Stimulated activated naive CD4-positive, alpha-beta T cell (primary cell): ENCODE results near the gene MAS1L.

Source experiments
- DNase-seq, 6 experiments: peaks; one replicate each; lab custom pipeline; 2025; lab: John Stamatoyannopoulos, UW

The MAS1L gene, protein sequence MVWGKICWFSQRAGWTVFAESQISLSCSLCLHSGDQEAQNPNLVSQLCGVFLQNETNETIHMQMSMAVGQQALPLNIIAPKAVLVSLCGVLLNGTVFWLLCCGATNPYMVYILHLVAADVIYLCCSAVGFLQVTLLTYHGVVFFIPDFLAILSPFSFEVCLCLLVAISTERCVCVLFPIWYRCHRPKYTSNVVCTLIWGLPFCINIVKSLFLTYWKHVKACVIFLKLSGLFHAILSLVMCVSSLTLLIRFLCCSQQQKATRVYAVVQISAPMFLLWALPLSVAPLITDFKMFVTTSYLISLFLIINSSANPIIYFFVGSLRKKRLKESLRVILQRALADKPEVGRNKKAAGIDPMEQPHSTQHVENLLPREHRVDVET

DNA sequence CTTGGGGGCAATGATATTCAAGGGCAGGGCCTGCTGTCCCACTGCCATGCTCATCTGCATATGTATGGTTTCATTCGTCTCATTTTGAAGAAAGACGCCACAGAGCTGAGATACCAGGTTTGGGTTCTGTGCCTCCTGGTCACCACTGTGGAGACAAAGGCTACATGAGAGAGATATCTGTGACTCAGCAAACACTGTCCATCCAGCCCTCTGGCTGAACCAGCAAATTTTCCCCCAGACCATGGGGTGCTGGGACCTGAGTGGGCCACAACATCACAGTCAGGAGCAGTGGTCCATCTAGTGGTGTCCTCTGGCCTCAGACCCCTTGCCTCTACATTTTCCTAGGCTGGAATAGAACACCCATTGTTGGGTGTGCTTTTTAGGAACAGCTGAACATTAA is at the start of gene MAS1L:
Gene MAS1L, minus strand, starts transcription at position 297 of the 400 bp plus-strand sequence. Its CDS starts 54 bp downstream, at position 243.
- no peak for DNase-seq

DNA sequence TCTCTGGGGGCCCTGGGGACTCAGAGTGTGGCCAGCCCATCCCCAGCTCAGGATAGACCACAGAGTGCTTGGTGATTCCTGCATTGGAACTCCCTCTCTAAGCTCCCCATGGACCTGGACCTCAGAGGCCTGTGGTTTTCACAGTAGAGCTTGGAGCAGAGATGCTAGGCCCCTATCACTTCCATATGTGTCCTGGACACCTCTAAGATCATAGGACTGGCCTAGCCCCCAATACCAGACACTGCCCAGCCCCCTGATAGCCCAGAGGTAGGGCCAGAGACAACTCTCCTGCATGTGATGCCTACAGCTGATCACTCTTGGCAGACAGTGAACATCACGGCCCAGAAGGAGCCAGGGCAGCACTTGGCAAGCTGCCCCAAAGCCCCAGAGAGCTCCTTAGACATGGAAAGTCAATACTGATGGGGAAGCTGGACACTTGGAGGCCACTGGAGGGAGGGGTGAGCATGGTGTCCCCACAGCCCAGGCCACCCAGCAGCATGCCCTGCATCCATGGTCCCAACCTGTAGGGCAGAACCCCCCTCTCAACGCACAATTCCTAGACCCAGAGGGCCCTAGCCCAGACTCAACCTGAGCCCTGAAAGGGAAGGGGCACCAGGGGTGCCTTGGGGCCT is 44.7 kb upstream of the MAS1L start:
- no peak for DNase-seq

DNA sequence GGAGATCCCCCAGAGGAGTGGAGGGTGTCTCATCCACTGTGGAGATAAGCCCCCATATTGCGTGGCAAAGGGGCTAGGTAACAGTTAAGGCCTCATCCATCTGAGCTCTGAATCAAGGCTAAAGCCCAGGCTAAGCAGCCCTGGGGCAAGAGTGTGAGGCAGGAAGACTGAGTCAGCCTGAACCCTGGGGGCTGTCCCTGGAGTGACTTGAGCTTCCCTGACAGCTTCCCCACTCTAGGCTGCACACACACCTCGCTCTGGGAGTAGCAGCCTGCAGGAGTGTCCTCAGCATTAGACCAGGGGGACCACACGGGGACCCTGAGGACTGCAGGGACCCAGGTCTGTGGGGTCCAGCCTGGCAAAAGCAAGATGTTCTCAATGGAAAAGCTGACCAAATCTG is 43.9 kb upstream of the MAS1L start:
- DNase-seq = no peak

DNA sequence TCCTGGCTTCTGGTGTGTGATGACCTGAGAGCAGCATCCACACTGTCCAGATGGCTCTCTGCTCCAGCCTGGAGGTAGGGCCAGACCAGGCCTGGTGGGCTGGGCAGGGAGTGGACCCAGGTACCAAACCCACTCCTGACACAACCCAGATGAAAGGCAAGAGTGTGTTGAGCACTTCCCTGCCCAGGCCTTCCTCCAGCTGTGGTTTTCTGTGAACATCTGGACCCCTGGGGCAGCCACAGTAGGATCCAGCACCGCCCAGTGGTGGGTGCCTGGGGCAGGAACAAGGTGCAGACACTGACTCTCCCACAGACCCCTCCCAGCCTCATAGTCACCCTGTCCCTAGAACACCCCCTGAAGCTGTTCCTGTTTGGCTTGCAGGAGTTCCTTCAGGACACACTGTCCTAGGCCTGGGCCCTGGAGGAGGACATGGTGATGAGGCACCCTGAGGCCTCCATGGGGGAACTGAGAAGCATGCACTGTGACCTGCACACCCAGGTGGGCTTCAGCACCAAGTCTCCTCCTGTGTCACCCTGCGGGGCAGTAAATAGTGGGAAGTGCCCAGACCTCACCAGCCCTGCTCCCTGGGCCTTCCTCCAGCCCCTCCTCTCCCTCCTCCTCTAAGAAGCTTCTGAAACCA is 43.0 kb upstream of the MAS1L start:
- DNase-seq = no peak

DNA sequence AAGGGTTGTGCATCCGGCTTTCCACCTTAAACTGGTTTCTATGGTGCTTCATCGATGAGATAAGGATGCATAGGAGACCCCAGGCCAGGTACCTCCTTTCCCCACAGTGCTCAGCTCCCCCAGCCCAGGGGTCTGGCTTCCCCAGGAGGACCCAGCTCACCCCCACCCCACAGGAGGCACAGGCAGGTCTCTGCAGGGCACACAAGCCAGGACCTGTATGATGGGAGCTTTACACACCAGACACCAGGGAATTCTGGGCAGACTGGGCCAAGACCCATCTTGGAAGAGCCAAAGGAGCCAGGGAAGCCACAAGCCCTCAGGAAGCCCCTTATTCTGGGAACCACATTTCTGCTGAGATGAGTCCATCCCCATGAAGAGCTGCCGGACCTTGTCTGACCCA is 42.2 kb upstream of the MAS1L start:
- DNase-seq = no peak

DNA sequence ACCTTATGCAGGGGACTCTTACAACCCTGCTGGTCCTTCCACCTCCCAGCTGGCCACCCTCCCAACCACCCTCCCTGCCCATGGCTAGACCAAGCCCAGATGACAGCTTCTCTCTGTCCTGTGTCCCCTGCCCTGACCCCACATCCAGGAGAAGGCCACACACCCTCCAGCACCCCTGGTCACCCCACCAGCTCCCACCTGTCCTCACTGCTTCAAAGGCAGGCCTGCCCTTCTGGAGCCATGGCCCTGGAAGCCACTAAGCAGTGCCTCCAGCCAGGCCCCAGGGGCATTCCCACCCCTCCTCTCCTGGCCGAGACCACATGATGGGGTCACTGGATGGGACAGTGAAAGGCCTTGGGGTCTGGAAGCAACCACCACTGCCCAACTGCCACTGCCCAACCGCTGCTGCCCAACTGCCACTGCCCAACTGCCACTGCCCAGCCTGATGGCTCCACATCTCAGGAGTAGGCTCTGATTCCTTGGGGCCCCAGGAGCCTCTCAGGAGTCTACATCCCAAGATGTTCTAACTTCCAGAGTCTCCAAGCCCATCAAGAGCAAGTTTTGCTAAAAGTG is 41.3 kb upstream of the MAS1L start:
- DNase-seq = no peak

DNA sequence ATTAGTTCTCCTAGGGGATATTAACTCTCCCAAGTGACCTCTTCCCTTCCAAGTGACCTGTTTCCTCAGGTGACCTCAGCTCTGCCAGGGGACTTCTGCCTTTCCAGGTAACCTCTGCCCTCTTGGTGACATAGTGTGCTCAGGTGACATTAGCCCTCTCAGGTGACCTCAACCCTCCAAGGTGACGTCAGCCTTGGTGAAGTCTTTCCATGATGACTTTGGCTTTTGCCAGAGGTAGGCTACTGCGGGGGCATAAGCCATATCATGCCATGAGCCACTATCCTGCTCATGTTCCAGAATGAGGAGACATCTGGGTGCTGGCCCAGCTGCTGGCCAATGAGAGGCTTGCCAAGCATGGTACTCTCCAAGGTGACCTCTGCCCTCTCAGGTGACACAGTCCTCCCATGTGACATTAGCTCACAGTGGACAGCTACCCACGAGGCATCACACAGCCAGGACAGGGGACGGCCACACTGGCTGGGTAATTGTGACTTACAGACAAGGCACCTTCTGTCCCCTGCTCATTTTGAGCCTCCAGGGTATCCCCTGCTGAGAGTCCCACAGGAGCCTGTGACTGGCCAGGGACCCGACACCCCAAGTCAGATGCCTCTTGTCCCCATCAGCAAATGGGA is 40.7 kb upstream of the MAS1L start:
- no peak for DNase-seq

DNA sequence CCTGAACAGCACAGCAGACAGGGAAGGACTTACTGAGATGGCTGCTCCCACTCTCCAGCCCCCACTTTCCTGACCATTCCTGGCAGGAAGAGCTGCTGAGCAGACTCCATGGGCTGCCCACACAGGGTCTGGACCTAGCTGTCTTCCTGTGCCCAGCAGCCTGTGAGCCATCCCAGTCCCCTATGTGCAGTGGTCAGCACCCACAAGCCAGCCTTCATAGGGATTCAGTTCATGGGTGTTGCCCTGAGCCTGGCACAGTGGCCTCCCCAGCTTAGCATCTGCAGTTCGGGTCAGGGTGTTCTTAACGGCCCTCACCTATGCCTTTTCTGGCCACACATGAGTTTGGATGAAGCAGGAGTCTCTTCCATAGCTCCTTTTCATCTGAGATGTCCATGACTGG is 39.8 kb upstream of the MAS1L start:
- no peak for DNase-seq

DNA sequence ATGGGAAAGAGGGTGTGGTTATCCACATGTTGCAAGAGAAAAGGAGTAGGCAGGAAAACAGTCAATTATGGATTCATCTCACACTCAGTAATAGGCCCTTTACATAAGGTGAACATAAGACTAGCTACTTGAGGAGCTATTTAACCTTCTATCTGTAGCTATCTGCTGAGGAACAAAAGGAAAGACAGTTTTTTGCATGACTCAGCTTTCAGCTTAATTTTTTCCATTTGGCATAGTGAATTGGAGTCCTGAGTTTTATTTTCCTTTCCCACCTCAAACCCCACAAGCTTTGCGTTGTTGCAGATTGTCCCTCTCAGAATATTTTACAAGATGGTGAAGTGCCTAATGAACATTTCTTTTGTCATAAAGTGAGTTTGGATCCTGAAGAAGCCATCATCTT is 39.4 kb upstream of the MAS1L start:
- DNase-seq = no peak

DNA sequence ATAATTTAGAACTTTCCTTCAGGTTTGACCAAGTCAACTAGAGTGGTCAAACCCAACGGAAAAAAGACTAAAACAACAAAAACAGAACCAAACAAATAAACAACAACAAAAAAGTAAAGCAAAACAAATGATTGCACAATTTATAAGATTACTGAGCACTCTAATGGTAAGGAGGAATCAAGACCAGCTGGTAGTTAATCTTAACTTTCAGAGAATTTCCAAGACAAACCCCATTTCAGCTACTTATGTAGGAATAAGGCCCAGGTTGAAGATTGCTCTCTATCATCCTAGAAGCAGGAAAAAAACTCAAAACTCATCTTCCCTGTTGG is 37.5 kb upstream of the MAS1L start:
- DNase-seq = no peak

DNA sequence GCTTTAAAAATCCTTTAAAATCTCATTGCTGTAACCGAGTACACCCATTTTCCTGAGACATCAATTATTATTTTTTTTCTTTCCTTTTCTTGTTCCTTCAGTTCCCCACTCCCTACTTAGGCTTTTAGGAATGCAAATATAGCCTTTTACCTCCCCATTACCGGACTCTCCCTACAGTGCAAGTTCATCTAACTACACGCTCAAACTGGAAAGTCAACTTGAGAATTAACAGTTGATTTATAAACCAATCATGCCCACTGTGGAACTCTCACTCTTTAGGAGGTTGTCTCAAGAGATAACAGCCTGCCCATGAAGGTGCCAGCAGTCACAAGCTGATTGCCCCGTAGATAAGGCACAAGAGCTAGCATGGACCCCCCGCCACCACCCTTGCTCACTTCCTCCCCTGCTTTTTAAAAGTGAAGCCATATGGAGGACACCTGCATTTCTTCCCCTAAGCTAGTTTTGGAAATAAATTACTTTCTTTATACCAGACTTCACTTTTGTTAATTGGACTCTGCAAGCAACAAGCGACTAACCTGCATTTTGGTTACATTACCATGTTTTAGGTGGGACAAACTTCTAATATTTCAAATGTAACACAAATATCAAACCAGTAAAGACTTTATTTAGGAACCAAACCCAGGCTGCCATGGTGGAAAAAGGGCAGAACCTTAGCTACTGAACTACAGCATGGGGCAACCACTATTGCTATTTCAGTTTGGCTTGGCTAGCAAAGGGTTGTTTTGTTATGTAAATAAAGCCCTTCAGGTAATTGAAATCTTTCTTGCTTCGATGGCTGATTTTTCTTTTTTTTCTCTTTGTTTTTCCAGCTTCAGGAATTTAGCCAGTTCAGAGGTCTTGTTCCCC is 36.9 kb upstream of the MAS1L start:
- no peak for DNase-seq

DNA sequence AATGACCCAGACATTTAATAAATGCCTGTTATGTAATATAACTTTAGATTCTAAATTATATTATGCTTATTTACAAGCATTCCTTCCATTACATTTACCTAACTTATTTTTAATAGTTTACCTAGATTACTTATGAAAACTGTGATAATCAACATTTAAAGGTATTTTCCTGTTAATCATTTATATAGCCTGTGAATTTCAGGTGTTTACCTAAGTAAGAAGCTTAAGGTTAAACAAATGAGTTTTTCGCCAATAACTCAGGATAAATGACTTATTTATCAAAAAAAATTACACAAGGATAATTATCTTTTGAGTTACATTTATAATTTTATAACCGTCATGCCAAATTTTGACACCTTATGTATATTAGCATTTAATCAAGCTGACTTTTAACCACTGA is 36.3 kb upstream of the MAS1L start:
- DNase-seq = no peak

DNA sequence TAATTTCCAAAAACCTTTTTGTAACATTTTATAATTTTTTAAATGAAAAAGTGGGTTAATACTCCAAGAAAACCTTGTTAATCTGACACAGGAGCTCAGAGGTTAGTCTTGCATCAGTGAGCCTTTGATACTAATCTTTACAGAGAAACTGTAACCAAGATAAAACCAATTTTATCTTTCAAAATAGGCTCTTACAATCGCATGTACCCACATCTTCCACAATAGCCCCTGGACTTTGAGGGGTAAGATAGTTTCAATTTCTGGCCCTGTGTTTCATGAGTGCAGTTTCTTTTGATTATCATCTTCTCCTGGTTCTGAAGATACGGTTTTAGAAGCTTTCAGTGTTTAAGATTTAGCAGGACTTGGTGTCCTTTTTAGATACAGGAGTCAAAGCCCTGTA is 34.5 kb upstream of the MAS1L start:
- DNase-seq = no peak

DNA sequence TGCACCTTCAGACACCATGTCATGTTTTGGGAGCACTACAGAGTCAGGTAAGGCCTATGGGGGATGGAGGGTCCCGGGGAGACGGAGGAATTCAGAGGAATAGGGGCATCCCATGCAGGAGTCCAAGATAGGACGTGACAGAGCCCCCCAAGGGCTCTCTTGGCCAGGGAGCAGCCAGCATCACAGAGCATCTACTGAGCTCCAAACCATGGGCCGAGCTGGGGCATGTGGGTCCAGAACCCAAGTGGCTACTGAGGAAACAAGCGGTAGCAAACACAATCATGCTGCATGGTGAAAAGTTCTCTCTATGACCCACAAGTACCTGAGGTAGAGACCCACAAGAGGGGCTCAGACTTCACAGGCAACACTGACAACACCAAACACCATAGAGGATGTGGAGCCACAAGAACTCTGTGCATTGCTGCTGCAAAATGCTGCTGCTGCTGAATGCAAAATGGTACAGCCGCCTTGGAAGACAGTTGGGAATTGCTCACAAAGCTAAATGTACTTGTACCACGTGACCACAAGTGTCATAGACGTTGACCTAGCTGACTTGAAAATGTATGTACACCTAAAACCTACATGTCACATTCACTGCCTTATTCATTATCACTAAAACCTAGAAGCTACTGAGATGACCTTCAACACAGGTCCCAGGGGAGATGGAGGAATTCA is 33.4 kb upstream of the MAS1L start:
- no peak for DNase-seq

DNA sequence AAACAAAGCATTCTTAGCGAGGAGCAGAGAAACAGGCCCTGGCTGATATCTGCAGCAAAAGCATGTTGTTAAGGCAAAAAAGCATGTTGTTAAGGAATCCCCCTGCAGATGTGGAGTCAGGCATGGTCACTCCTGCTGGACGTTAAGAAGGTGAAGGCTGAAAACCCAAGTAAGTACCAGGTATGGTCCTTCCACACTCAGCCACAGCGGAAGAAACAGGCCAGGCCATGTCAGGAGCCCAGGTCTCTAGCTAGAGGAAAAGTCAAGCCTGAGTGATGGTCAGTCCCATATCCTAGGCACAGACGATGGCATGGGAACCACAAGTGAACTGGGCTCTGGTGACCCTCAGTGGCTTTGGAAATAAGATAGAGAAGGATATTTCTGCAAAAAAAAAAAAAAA is 32.5 kb upstream of the MAS1L start:
- DNase-seq = no peak

DNA sequence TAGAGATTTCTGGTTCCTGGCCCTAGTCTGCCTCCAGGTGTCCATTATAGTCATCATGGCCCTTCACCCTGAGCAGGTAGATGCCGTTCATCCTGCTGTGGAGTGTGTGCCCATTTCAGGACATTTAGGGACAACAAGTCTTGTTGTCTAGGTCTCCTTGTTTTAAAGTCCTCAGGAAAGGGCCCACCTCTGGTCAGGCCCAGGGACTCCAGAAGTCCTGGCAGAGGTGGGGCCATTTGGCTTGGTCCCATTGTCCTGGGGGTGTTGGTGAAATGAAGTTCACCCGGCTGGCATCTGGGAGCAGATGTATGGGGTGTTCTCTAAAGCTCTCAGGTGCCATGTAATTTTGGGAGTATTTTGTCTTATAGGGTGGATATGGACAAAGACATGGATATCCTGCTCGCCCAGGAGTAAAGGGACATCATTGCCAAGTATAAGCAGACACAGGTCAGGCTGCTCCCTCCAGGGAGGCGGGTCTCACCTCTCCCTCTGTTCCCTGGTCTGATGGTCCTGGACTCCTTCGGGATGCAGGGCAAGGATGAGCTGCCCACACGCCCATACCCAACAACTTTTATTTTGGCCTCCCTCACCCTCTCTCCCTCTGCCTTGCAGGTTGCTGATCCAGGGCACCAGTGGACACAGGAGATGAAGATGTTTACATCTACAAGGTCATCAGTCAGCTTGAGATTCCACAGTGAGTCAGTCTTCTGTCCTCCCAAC is 31.7 kb upstream of the MAS1L start:
- no peak for DNase-seq

DNA sequence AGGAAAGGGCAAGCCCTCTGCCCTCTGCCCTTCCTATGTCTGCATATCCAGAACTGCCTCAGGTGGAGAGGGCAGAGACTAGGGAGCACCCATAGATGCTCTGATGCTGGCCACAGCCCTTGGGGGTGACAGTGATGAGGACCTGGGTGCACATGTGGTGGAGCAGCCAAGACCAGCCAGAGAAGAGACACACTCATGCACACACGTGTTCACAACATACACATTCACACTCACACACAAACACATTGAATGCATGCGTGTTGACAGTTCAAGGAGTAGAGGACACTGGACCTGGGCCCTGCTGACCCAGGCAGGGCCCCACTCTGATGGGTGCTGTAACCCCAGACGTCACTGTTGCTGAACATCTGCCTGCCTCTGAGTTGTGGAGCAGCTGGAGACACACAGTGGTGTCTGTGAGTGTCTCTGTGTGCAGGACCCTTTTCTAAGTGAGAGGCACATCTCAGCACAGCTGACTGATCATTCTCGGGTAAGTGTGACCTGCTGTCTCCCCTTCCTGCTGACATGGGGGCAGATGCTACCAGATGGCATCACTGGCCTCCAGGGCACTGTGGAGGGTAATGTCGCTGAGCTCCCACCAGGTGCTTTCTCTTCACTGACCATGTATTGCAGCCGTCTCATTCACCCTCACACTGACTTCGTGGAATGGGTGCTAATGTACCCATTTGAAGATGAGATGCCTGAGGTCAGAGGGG is 30.1 kb upstream of the MAS1L start:
- DNase-seq = no peak

DNA sequence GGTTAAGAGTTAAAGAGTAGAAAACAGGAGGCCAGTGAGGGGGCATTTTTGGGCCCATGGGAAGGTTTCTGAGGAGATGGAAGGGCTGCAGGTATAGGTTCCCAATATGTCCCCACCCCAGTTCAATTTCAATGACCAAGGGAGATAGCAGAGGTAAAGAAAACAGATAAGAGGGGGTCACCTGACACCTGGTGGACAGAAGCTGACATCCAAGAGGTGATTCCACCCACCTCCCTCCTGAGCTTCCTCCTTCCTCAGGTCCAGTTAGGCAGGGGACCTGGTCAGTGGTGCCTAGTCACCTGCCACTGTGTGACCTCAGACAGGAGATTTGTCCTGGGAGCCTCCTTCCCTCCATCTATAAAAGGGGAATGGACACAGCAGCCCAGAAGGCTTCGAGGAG is 29.5 kb upstream of the MAS1L start:
- no peak for DNase-seq

DNA sequence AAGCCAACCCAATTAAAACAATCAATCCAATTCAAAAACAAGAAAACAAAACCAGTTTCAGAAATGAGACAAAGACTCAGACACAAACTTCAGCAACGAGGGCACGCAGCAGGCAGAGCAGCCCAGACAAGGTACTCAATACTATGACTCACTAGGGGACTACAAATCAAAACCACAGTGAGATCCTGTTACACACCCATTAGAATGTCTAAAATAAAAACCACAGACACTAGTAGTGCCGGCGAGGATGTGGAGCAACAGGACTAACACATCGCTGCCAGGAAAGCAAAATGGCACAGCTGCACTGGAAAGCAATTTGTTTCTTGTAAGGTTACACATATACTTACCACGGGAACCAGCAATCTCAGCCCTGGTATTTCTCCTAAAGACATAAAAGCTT is 28.4 kb upstream of the MAS1L start:
- DNase-seq = no peak
